Inflammatory macrophage treated with lipopolysaccharide for 1 hour (primary cell): ENCODE measurements around the gene C22orf23.
"Not testable (repeated sequence)": the region's sequence is repeated elsewhere in the genome, so short reads cannot be mapped to it uniquely, and the experiment has no call there.

Experiments
- DNase-seq, 2 donors: peaks; one replicate each; pipeline ENCODE4 v3.0.0-alpha.2; 2020 to 2022

Gene C22orf23

GRCh38 chr22:37982151-37982785 lies 28.9 kb upstream of the C22orf23 start:
- no peak for DNase-seq

- DNase-seq, result no peak
These were observed 28.0 kb upstream of the C22orf23 start for GRCh38 chr22:37981282-37982011.

GRCh38 chr22:37979782-37980181 lies 26.4 kb upstream of the C22orf23 start:
- DNase-seq, result no peak

DNA sequence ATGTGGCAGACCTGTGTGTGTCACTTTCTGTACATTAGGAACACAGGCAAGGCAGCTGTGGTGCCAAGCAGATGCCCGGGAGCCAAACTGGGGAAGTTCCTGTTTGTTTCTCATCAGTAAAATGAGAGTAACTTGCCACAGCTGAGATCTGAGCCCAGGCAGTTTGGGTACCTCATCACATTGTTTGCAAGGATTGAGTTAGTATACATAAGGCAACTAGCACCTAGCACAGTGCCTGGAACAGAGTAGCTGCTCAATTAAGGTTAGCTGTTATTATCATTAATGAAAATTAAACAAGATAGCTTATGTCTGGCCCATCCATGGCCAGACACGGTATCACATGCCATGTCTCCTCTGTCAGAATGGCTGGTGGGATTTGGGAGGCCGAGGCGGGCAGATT lies 23.1 kb upstream of the C22orf23 start:
- DNase-seq, result no peak

DNA sequence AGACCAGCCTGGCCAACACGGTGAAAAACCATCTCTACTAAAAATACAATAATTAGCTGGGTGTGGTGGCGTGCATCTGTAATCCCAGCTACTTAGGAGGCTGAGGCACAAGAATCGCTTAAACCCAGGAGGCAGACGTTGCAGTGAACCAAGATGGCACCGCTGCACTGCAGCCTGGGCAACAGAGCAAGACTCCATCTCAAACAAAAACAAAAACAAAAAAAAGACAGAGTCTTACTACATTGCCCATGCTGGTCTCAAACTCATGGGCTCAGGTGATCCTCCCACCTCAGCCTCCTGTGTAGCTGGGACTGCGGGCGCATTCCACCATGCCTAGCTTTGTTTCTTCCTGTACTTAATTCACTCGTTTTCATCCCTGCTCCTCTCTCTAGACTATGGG lies 22.6 kb upstream of the C22orf23 start:
- DNase-seq, result not testable (repeated sequence)

GRCh38 chr22:37975153-37975552 lies 21.8 kb upstream of the C22orf23 start:
- no peak for DNase-seq

DNA sequence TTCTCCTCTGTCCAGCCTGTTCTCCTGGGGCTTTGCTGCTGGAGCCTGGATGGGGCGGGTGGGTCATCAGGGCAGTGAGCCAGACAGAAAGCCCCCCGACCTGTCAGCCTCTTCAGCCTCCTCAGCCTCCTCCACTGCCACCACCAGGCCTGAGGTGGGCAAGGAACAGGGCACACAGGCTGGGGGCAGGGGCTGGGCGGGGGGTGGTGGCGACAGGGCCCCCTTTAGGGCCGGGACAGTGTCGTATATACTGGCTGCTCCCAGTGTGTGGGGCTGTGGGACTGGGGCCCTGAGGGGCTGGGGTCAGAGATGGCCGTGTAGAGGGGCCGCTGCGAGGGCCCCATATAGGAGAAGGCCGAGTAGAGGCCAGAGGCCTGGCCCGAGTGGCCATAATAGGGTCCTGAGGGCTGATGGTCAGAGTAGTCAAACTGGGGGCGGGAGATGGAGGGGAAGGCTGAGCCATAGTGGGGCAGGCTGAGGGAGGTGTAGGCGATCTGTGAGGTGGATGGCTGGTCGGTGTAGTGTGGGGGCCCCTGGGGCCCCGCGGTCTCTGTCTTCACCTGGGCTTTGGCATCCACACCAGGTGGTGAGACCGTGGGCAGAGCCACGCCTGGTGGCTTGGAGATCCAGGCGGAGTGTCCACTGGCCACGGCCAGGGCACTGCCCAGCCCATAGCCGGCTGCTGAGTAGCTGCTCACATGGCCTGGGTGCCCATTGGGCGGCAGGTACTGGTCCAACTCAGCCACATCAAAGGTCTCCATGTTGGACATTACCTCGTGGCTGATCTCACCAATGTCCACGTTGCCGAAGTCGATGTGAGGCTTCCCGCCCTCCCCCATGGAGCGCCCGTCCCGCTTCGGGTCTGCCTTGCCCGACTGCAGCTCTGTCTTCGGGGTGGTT lies 20.1 kb upstream of the C22orf23 start:
- DNase-seq, result no peak

GRCh38 chr22:37972527-37972926 lies 19.1 kb upstream of the C22orf23 start:
- DNase-seq, result no peak

DNA sequence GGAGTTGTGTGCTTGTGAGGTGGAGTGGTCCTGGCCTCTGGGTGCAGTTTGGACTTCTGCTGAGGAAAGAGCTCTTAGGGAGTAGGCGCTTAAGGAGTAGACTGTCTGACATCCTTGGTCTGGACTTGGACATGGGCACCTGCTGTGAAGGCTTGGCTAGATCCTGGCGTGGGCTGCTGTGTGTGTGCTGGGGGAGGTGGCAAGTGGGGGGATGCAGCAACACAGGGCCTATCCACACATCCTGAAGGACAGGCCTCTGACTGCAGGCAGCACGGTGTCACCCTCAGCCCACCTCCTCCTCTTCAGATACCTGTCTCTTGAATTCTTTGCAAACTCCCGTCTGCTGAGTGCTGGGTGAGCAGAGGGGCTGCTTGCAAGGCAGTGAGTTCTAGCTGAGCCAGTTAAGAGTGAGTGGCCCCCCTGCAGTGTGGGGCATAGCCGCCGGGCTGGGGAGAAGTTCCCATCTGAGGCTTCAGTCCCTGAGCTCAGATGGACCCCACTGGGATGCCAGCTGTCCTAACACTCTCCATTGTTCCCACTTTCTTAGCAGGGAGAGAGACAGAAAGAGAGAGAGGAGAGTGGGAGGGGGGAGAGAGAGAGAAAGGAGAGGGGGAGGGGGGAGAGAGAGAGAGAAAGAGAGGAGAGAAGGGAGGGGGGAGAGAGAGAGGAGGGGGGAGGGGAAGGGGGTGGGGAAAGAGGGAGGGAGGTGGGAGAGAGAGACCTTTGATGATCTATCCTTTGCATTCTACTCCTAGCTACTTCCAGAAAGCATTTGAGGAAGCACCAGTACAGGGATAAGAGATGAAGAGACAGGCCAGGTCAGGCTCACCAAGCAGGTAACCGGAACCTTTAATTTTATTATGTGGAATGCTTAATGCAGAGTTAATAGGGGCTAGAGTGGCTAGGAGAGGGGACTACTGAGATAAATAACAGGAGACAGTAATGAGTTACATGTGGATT lies 18.4 kb upstream of the C22orf23 start:
- DNase-seq, result no peak

DNA sequence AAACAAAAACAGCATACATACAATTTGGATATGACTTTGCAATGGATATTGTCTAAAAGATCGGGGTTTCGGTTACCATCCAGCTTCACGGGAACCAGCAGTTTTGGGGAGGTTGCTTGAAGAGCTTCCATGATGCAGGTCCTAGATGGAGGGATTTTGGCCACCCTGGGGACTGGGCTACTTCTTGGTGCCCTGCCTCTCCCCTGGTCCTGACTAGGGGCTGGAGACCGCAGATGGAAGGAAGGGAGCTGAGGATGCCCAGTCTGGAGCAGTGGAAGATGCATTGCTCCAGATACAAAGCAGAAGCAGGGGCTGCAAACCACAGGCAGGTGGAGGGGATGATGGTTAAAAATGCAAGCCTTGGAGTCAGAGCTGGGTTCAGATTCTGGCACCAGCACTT lies 17.5 kb upstream of the C22orf23 start:
- DNase-seq, result no peak

DNA sequence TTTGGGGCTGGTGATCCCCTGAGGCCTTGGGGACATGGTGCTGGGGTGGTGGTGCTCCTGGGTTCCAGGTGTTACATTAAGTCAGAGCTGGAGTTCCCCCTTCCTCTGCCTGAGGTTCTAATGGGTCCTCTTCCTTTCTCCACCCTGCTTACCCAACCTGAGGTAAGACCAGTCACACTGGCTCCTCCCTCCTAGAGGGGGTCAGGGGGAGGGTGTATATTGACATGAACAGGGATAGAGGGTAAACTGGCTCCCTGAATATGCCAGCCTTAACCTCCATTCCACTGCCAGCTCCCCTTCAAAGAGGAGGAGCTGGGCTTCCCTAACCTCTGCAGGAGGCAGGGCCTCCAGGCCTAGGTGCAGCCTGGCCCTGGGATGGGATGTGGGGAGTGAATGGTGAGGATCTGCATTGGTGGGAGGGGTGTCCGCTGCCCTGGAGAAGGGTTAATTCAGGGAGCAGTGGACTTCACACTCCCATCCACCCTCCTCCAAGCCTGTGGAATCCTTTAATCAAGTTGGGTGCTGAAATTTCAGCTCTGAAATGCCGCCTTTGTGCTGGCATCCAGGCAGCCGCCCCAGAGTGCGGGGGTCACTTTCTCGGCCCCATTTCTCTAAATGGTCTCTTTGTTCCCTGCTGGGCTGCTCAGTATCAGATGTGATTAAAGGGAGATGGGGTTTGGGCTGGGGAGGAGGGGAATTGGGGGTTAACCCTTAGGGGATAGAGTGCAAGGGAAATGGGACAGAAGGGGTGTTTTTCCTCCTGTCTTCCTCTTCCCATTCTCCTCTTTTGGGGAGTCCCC lies 15.3 kb upstream of the C22orf23 start:
- DNase-seq, result no peak

GRCh38 chr22:37967637-37968451 lies 14.4 kb upstream of the C22orf23 start:
- no peak for DNase-seq

DNA sequence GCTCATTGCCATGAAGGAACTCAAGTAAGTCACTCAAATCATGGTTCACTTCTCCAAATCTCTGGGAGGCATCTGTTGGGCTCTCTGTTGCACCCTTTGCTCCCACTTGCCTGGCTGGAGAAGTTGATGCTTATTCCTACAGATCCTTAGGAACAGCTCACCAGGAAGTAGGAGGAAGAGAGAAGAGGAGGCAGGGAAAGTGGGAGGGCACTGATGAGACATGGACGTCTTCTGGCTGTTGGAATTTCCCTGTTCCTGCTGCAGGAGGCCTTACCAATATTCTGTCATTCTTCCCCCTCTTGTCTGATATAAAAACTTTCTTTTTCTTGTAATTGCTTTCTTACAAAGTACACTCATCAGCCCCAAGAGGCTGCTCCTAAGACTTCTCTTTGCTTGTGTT lies 13.7 kb upstream of the C22orf23 start:
- peak in 1 of 2 donors; percentile 40 for DNase-seq

DNA sequence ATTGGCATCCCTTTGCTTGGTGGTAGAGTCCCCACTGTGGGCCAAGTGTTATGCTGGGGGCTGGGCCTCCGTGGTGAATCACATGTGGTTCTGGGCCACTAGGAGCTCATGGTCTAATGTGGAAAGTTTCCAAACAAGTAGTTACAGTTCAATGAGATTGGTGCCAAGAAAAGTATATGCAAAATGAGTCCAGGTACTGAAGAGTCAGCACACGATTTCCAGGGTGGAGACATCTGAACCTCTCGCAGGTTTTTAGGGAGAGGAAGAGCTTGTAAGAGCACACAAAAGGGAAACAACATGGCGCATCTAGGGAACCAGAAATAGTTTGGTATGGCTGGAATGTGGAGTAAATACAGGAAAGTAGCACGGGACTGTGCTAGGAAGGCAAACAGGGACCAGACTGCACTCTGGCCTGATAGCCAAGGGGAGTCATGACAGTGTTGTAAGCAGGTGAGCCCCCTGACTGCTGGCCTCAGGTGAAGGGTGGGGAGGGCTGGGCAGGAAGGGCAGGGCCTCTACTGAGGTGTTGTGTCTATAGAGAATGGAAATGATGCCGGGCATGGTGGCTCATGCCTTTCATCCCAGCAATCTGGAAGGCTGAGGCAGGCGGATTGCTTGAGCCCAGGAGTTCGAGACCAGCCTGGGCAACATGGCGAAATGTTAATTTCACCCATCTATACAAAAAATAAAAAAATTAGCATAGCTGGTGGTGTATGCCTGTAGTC lies 12.7 kb upstream of the C22orf23 start:
- DNase-seq, result no peak

GRCh38 chr22:37961062-37961461 lies 7.7 kb upstream of the C22orf23 start:
- DNase-seq, result no peak

DNA sequence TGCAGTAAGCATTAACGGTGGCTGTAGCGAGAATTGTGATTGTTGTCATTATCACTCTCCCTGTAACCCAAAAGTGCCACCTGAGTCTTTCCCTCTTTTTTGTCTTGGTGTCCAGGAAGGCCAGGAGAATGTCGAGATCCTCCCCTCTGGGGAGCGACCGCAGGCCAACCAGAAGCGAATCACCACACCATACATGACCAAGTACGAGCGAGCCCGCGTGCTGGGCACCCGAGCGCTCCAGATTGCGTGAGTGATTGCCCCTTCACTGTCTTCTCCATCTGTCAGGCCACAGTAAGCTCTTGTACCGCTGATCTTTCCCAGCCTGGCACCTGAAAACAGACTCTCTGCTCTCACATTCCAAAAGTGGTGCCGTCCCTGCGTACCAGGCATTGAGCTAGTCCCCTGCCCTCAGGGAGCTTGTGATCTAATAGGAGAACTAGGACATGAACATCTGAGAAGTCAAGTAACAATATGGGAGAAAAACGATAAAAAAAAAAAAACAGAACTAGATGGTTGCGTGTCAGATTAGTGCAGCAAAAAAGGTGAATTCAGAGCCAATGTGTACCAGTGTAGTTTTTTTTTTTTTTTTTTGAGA lies 5.9 kb upstream of the C22orf23 start:
- DNase-seq, result no peak

GRCh38 chr22:37957232-37957631 lies 3.8 kb upstream of the C22orf23 start:
- no peak for DNase-seq

DNA sequence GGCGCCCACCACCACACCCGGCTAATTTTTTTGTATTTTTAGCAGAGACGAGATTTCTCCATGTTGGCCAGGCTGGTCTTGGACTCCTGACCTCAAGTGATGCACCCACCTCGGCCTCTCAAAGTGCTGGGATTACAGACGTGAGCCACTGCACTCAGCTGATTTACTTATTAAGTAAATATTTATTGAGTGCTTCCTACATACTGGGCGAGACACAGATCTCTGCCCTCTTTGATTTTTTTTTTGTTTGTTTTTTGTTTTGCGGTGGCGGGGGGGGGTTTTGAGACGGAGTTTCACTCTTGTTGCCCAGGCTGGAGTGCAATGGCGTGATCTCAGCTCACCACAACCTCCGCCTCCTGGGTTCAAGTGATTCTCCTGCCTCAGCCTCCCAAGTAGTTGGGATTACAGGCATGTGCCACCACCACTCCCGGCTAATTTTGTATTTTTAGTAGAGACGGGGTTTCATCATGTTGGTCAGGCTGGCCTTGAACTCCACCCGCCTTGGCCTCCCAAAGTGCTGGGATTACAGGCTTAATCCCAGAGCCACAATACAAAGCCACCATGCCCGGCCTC lies 2.5 kb upstream of the C22orf23 start:
- not testable (repeated sequence) for DNase-seq

DNA sequence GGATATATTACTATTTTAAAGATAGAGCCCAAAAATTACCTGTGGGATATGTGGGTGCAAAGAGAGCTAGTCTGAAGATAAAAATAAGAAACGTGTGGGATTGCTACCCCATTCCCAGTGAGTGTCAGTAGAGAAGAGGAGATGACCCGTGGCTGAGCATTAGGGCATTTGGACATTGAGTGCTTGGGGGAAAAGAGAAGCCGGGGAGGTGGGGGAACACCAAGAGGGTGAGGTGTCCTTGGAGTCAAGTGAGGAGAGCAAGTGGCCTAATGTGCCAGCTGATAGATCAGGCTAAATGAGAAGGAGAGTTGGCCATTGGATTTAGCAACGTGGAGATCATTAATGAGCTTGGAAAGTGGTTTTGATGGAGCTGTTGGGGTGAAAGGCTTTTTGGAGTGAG lies 1.3 kb upstream of the C22orf23 start:
- DNase-seq, result peak in 1 of 2 donors; percentile 29
